NCI-H2029 (cell line): ENCODE measurements around the gene P3R3URF.
A peak's percentile ranks its signal among the peaks of the same experiment; 100 is the strongest.
"Not testable (repeated sequence)": the region's sequence is repeated elsewhere in the genome, so short reads cannot be mapped to it uniquely, and the experiment has no call there.

Experiments
- DNase-seq: peaks from one replicate; lab custom pipeline; 2025; lab: John Stamatoyannopoulos, UW

The P3R3URF gene

GRCh38 chr1:46176211-46176865, at the start of gene P3R3URF:
TSS of gene P3R3URF (minus strand) at chr1:46176488. CDS start at chr1:46176471, 17 bp downstream.
- no peak for DNase-seq

- DNase-seq, result no peak
Measured at GRCh38 chr1:46224966-46225365, 48.7 kb upstream of the P3R3URF start.

GRCh38 chr1:46223472-46223943, 47.2 kb upstream of the P3R3URF start:
- DNase-seq, result peak; percentile 89

- not testable (repeated sequence) for DNase-seq
Measured at GRCh38 chr1:46223055-46223454, 46.8 kb upstream of the P3R3URF start.

- no peak for DNase-seq
Measured at GRCh38 chr1:46221749-46222148, 45.5 kb upstream of the P3R3URF start.

GRCh38 chr1:46220808-46221207, 44.5 kb upstream of the P3R3URF start:
- DNase-seq, result no peak

- DNase-seq, result no peak
Measured at GRCh38 chr1:46219551-46220520, 43.5 kb upstream of the P3R3URF start.

- DNase-seq, result no peak
Measured at GRCh38 chr1:46218443-46218842, 42.2 kb upstream of the P3R3URF start.

GRCh38 chr1:46215504-46215903, 39.2 kb upstream of the P3R3URF start:
- no peak for DNase-seq

- DNase-seq, result no peak
Measured at GRCh38 chr1:46211051-46211450, 34.8 kb upstream of the P3R3URF start.

- no peak for DNase-seq
Measured at GRCh38 chr1:46210561-46210960, 34.3 kb upstream of the P3R3URF start.

GRCh38 chr1:46206399-46206798, 30.1 kb upstream of the P3R3URF start:
- DNase-seq, result no peak

GRCh38 chr1:46205791-46206190, 29.5 kb upstream of the P3R3URF start:
- DNase-seq, result no peak

GRCh38 chr1:46205141-46205540, 28.9 kb upstream of the P3R3URF start:
- no peak for DNase-seq

GRCh38 chr1:46204406-46204742, 28.1 kb upstream of the P3R3URF start:
- DNase-seq, result peak; percentile 21

GRCh38 chr1:46203738-46204405, 27.6 kb upstream of the P3R3URF start:
- no peak for DNase-seq

- DNase-seq, result no peak
Measured at GRCh38 chr1:46199233-46199749, 23.0 kb upstream of the P3R3URF start.

GRCh38 chr1:46197964-46198811, 21.9 kb upstream of the P3R3URF start, which contains the start of gene POMGNT1:
TSS of gene POMGNT1 (minus strand) at chr1:46198434. CDS start at chr1:46197821, 613 bp downstream.
- peak; percentile 80 for DNase-seq

GRCh38 chr1:46197560-46197963, 21.3 kb upstream of the P3R3URF start:
- no peak for DNase-seq

GRCh38 chr1:46196609-46197008, 20.3 kb upstream of the P3R3URF start:
- DNase-seq, result no peak

- DNase-seq, result no peak
Measured at GRCh38 chr1:46194641-46195193, 18.4 kb upstream of the P3R3URF start.
